ENCODE measurements around the gene RLN3.

- TF ChIP-seq CTCF (IDR thresholded peaks at IDR 0.05) (peak; percentile 10 to 84 (median 84)), POLR2A (IDR thresholded peaks at IDR 0.05) (no peak)
These were observed 45.4 kb downstream of the RLN3 start for GRCh38 chr19:14073261-14073924.
